Measurements from ENCODE around the gene NECTIN4.
"Not testable (repeated sequence)": the region's sequence is repeated elsewhere in the genome, so short reads cannot be mapped to it uniquely, and the experiment has no call there.

NECTIN4 gene

DNA sequence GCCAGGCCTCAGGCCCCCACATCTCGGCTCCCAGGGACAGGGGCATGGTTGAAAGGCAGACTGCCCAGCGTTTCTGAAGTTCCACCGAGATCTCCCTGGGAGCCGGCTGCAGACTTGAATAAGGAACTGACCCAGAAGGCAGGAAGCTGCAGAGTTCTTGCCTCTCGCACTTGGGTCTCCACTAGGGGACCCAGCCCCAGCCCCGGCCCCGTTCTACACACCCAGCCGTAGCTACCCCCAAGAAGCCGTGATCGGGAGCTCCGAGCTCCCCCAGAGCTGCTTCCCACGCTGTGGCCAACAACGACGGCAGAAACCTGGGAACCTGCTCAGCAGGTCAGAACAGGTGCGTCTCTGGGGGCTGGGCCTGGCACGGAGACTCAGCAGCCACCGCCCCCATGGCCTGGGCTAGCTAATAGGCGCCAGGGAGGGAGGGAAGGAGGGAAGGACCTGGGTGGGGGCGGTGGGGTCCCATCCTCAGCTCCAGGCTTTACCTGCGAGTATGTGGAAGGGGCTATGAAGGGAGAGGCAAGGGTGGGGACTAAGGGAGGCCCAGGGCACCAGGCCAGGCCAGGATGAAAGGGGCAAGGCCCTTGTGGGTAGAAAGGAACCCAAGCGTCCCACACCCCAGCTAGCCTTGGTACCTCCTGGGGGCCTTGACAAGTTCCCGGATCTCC is at the start of gene NECTIN4:
TSS of gene NECTIN4 (minus strand) at position 308 of the 674 bp plus-strand sequence. CDS start at position 46, 262 bp downstream.
- DNase-seq: no peak

DNA sequence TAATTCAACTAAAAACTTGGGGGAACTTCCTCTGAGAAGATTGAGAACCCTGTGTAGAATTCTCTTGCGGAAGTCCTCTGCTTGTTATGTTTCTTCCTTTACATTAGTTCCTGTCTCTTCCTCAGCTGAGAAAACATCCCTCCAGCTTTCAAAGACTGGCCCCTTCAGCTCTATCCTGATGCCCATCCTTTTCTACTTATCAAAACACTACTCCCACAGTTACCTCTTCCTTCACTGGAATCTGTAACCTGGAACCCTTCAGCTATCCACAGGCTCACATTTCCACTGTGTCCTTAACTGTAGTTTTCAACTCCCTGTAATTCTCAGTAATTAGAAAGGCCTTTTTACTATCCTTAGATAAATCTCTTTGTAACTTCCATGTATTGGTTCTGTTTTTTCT is 49.1 kb upstream of the NECTIN4 start:
- DNase-seq: no peak

DNA sequence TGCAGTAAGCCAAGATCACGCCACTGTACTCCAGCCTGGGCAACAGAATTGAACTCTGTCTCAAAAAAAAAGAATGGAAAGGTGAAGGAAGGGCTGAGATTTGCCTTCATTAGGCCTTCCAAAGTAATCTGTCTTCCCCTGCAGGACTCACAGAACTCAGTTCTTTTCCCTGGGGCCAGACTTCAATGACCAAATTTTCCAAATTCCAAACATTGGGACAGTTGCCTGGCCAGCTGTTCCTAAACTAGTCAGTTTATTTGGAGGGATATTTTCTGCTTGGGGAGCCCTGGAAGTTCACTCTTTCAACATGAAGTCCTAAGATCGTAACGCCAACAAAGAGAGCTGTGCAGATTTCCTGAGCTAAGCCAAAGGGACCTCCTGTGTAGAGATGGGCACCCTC is 48.5 kb upstream of the NECTIN4 start:
- no peak for DNase-seq

DNA sequence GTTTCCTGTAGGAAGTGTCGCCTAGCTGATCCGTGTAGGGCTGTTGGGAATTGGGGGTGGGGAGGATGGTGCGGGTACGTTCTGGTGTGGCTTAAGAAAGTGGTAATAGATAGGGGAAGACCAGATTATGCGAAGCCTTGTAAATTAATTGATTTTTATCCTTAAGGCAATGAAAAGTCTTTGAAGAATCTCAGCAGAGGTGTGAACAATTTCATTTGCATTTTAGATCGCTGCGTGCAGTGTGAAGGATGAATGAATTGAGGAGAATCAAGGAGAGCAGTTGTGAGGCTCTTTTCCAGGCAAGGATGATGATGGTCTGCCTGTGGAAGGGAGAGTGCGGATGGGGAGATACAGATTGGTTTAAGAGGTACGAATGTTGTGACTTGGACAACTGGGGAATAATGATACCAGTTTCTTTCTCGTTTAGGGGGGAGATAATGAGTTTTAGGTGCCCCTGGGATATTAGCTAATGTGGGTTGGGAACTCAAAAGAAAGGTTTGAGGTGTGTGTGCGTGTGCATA is 43.9 kb upstream of the NECTIN4 start:
- no peak for DNase-seq

DNA sequence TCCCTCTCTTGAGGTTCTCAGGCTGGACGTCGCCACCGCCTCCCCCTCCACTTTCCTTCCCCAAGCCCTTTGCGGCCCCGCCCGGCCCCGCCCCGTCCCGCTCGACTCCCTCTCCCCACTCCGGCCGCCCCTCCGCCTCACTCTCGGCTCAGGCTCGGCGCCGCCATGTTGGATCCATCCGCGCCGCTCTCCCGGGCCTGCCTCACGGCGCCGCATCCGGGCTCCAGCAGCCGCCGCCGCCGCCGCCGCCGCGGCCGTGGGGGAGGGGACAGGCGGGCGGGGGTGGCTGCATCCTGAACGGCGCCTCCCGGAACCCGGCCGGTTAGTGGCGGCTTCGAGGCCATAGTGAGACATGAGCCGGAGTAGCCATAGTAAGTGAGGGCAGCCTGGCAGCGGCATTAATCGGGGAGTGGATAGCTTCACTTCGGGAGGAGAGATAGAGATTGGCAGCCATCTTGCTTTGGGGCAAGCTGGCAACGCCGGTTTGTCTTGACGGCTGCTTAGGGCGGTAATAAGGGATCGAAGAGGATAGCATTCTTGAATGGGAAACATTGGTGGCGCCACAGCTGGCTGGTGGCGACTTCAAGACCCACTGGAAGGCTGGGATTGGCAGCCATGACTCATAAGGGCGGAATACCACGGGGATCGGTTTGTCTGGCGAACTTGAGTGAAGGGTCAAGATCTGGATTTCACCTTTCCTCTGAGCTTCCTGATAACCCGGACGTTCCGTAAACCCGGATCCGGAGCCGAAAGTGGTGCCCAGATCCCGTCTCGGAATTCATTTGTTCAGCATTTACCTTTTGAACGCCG is 43.3 kb upstream of the NECTIN4 start, which contains the start of gene DEDD:
TSS of gene DEDD (minus strand) at position 258 of the 810 bp plus-strand sequence. CDS start 8,205 bp downstream, outside the sequence.
- peak; percentile 95 for DNase-seq

DNA sequence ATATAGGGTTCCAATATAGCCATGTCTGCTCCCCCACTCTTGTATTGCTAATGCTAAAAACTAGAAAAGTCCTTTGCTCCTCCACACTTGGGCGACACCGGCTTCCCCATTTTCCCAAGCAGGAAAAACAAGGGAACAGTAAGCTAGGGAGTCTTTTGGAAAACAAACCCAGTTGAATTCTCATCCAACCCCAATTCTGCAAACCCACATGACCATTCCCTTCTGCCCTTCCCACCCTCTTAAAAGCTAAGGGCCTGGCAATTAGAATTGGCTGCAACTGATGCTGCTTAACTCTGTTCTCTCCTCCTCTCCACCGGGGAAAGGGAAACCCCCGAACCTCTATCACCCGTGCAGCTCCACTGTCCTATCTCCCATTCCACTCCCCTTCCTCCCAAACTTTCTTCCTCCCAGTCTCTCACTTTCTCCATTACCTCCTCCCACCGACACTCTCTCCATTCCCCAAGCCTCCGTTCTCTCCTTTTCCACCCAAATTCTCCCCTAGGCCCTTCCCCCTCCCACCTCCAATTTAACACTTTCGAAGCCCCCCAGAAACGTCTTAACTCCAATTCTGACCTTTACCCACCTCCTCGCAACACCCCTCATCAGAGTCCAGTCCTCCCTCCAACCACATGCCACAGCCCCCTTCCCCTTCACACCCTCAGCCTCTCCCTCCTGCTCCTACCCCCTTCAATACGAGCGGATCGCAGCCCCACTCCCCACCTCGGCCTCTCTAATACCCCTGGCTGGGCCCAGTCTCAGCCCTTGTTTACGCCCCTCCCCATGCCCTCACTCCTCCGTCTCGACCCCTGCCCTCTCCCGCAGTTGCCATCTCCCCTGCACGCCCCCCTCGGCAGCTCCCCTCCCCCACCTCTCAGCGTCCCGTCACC is 42.4 kb upstream of the NECTIN4 start:
- DNase-seq: no peak

DNA sequence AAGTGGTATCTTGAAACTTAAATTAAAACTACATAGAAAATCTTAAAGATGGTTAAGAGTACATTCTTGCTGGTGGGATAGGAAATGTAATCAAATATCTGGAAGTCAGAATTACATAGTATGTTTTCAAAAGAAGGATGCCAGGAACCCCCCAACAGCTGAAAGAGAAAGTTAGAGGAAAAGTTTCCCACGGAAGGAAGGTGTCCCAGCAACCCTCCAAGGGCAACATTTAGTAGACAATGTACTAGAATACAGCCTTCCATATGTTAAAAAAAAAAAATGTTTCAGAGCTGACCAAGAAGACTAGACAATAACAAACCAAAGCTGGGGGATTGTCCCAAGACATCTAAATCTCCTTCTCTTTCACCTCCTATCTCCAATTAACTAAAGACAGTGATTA is 40.9 kb upstream of the NECTIN4 start:
- DNase-seq: no peak

DNA sequence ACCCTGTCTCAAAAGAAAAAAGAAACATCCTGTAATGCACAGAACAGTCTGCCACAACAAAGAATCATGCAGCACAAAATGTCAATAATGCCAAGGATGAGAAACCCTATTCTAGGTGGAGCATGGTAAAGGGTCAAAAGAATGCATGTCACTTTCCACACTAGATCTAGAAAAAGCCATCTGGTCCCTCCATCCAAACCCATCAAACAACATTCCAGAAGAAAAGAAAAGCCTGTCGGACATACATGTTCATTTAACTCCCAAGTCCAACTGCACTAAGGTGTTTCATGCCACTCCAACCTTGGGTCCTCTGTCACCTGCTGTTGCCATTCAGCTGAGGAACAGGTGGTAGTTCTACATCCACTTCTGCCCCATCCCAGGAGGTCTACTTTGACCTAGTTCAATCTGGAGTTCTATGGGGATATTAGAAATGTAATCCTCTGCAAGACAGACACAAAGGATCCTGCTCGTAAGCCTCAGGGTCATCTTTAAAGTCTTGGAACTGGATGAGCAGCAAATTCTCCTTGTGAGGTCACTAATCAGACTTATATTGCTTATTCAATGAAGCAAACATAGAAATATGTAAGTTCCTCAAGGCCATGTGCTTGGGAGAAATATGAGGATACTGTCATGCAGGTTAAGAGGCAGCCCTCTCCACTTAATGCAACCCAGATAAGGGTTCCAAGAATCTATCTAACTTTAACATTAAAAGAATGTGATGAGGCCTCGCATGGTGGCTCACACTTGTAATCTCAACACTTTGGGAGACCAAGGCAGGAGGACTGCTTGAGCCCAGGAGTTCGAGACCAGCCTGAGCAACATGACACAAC is 39.4 kb upstream of the NECTIN4 start:
- DNase-seq: no peak

DNA sequence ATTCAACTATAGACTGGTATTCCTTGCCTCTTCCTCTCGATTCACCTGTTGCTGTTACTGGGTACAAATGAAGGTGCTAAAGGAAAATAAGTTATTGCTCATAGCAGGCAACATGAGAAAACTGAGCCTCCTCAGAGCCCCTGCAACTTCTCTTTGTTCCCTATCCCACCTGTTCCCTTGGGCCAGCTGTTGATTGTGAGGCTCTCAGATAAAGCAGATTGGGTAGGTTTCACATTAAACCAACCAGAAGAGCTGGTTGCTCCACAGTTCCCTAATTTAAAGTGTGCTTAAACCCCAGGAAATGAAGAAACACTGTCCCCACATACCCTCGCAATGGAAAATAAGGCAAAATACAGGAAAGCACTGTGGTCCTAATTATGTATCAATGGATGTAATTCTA is 38.3 kb upstream of the NECTIN4 start:
- no peak for DNase-seq

DNA sequence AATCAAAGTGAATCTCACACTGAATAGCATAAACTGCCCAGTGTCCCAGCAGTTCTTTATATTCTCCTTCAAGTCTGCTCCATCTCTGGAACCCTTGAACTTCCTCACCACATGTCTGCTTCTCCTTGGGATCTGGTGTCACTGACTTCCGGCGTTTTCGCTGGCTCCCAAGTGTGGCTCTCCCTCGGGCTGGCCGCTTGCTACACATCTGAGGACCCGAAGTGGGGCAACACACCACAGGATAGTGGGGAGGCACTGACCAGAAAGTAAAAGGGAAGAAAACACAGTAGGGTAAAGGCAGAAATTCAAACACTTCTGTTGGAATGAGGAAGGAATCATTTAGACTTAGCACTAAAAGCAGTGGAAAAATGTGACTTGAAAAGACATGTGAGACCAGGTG is 33.6 kb upstream of the NECTIN4 start:
- no peak for DNase-seq

DNA sequence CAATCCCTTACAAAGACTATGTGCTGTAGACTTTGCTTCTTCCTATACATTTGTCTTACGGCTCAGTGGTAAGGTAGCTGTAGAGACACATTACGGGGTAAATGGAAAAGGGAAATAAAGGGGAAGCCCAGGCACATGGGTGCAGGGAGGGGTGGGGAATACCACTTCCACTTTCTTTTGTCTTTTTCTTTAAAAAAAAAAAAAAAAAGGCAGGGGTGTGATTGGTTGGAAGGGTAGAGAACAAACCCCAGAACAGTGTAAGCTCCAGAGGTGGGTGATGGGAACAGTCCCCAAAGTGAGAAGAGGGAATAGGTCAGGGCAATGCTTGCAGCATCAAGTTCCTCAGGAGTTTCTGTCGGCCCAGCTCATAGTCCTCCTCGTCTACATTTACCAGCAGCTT is 32.5 kb upstream of the NECTIN4 start:
- DNase-seq: no peak

DNA sequence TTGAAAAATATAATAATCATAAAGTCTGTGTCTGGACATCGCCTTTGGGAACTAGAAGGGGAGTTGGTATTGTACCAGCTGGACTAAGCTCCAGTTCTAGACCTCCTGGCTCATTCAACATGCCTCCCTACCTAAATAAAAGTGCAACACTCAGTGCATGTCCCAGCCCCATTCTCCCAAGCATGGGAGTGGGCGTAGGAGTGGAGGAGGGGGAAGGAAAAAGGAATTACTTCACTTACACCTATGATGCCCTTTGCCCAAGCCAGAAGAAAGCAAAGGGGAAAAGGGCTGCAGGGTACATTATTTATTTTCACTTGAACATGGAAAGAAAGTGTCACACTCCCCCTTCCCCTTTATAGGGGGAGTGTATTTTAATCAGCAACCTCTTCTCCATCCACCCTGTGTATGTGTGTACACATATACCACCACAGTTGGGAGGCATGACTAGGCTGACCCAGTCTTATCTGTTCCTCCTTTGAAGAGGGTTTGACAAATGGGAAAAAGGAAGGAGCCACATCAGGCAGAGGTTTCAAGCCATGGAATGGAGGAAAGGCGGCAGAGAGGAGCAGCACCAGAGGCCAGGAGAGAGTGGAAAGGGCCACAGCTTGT is 31.8 kb upstream of the NECTIN4 start:
- no peak for DNase-seq

DNA sequence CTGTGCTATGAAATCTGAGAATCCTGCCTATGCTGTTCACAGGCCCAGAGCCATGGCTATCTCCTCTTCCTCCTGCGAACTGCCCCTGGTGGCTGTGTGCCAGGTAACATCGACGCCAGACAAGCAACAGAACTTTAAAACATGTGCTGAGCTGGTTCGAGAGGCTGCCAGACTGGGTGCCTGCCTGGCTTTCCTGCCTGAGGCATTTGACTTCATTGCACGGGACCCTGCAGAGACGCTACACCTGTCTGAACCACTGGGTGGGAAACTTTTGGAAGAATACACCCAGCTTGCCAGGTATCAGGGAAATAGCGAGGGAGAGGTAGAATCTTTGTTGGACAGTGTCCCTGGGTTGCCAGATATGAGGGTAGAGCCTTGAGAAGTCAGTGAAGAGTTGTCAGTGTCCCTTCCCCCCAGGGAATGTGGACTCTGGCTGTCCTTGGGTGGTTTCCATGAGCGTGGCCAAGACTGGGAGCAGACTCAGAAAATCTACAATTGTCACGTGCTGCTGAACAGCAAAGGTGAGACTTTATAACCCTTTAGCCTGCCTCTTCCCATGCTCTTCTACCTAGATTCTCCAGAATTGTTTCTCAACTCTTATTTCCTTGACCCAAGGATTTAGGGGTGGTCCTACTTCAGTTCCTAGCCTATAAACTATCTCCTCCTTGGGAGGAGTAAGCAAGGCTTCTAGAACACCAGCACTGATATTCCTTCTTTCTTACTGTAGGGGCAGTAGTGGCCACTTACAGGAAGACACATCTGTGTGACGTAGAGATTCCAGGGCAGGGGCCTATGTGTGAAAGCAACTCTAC is 29.9 kb upstream of the NECTIN4 start:
- peak; percentile 68 for DNase-seq

DNA sequence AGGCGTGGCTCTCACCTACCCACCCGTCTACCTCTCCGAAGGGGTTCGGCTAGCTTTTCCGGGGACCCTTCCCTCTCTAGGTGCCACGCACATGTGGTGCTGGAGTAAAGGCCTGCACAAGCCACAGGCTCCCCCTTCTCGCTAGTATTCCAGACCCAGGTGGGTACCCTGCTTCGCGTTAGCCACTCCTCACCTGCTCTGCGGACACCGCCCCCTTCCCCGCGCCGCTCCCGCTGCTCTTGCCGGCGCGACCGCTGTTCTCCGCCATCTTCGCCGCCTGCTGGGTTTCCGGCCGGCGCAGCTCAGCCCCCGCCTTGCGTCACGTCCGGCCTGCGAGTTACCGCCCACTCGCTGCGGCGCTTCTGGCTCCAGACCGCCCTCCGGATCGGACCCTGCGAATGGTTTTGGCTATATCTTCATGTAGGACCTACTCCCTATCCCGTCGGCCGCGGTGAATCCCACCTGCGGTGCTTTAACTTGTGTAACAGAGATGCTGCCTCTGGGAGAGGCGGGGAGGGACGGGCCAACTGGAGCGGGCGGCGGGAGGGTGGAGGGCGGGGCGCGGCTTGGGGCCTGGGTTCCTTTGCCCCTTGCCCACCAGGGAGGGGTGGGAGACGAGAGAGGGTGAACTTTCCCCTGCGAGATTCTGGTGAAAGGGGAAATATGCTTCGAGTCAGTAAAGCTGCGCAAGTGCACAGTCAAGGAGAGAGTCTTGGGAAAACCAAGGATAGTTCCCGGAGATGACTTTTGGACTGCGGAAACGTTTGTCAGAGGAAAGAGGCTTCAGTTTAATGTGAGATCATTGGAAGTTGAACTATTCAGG is 28.6 kb upstream of the NECTIN4 start, which contains the start of the genes NIT1 and PFDN2:
TSS of gene NIT1 (plus strand) at position 347 of the 823 bp plus-strand sequence. CDS start at position 419, 72 bp downstream.
TSS of gene PFDN2 (minus strand) at position 279 of the 823 bp plus-strand sequence. CDS start at position 268, 11 bp downstream.
- DNase-seq: peak; percentile 82

DNA sequence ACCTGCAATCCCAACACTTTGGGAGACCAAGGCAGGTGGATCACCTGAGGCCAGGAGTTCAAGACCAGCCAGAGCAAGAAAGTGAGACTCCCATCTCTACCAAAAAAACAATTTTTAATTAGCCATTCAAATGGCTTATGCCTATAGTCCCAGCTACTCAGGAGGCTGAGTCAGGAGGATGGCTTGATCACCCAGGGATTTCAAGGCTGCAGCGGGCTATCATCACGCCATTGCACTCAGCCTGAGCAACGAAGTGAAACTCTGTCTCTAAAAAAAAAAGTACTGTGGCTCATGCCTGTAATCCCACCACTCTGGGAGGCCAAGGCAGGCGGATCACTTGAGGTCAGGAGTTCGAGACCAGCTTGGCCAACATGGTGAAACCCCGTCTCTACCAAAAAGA is 26.6 kb upstream of the NECTIN4 start:
- DNase-seq: not testable (repeated sequence)

DNA sequence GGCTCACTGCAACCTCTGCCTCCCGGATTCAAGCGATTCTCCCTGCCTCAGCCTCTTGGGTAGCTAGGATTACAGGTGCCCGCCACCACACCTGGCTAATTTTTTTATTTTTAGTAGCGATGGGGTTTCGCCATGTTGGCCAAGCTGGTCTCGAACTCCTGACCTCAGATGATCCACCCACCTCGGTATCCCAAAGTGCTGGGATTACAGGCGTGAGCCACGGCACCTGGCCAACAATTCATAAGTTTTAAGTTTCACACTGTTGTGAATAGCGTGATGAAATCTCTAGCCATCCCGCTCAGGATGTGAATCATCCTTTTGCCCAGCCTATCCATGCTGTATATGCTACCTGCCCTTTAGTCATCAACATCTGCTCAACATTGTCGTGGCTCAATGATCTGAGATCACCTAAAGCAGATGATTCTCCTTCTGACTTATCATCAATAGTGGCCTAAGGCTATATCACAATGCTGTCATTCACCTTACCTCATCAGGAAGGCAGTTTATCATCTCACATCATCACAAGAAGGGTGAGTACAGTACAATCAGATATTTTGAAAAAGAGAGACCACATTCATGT is 25.9 kb upstream of the NECTIN4 start:
- DNase-seq: no peak

DNA sequence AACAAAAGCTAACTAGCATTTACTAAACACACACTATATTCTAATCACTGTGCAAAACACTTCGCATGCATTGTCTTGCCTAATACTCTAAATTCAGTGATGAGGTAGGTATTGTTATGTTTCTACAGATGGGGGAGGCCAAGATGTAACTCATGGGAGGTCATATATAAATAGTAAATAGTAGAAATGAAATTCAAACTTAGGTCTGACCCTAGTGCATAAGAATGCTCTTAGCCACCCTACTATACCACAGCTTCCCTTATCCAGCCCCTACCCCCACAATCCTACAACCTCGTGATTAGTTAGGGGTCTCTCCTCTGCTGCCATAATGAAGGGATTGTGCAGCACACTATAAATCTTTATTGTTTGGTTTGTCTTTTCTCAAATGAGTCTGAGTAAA is 25.2 kb upstream of the NECTIN4 start:
- DNase-seq: no peak

DNA sequence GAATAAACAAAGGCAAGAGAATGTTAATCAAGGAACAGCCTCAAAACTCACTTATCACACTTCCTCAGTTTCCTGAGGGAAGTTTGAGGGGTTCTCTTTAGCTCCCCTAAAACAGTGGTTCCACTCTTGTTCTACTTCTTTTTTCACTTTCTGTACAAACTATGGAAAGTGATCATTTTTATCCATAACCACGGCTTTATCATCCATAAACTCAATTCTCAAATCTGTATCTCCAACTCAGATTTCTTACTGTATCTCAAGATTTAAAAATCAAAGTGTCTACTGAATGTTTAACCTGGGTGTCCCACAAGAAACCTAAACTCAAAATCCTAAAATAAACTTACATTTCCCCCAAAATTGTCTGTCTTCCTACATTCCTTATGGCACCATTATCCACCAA is 24.6 kb upstream of the NECTIN4 start:
- DNase-seq: no peak

DNA sequence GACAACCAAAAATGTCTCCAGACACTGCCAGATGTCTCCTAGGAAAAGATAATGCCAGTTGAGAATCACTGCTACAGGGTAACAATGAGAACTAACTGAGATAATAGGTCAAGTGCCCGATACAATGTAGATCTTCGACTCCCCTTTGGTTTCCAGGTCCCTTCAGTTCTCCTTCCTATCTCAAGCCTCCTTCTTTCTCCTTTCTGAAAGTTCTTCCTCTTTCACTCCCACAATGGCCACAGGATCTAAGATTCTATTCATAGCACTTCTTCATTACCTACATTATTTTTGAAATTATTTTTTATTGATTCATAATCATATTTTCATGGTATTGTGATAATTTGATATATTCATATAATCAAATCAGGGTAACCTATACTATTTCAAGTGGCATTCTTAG is 22.2 kb upstream of the NECTIN4 start:
- DNase-seq: no peak
